Nucleus accumbens (tissue), 56 donors: ENCODE measurements around the gene ERCC3.
A peak's percentile ranks its signal among the peaks of the same experiment; 100 is the strongest.

ENCODE experiments used
- DNase-seq, 56 donors: peaks; one replicate each; lab custom pipeline; 2025; lab: John Stamatoyannopoulos, UW

Gene ERCC3

DNA sequence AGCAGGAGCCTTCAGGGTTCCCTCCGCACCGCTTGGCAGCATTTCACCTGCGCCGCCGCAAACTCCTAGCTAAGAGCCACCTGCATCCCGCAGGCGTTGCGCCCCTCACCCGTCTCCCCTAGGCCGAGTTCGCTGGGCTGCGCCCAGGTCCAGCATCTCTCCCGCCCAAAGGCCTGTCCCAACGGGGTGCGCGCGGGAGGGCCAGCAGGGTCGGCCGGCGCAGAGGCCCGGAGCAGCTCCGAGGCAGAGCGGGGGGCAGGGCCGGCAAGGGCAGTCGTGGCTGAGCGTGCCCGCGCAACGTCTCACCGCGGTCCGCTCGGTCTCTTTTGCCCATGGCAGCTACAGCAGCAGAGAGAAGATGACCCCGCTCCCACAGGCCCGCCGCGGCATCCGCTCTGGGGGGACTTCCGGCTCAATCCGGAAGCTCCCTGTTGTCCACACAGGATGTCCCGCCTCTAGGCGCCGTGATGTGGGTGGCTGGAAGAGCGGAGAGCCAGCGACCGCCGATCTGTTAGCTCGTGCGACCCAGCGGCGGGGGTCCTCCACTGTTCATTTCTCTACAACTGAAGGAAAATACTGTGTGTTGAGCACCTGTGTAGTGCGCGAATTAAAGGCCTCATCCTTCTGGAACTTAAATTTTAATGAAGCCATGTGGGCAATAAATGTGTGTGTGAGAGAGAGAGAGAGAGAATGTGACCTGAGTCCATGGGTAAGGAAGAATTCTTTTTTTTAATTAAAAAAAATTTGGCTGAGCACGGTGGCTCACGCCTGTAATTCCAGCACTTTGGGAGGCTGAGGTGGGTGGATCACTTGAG, at the start of gene ERCC3:
ERCC3 (minus strand) TSS at position 397 of the 815 bp plus-strand sequence; CDS start at position 334, 63 bp downstream.
- peak in 55 of 56 donors; percentile 12 to 89 (median 67) for DNase-seq

DNA sequence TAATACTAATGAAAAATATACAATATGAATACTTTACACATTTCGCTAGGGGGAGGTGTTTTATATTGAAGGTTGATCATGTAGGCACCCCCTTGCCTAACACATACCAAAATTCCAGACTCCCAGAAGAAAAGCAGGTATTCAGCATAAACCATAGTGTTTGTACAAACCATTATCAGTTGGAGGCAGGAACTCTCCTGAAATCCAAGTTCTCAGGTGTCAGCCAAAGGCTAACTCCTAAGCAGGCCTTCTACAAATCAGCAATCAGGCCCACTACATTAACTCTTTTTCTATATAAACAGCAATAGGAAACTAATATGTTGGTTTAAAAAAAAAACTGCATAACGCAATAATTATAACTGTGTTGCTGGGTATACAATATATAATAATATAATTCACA, 49.3 kb upstream of the ERCC3 start:
- no peak for DNase-seq

DNA sequence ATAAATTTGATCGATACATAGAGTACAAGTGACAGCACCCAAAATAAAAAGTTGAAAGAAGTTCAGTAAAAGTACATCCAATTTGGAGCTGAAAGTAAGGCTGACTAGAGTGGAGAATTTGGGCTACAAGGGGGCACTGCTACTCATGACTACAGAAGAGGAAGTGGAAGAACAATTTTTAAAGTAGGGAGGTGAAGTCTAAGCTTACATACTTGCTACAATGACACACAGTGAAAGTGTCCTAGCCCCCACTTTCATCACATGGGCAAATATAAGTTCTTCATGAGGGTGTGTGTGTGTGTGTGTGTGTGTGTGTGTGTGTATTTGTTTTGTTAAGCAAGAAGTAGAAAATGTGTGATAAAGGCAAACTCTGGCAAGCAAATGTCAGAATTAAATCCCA, 48.2 kb upstream of the ERCC3 start:
- DNase-seq = no peak

DNA sequence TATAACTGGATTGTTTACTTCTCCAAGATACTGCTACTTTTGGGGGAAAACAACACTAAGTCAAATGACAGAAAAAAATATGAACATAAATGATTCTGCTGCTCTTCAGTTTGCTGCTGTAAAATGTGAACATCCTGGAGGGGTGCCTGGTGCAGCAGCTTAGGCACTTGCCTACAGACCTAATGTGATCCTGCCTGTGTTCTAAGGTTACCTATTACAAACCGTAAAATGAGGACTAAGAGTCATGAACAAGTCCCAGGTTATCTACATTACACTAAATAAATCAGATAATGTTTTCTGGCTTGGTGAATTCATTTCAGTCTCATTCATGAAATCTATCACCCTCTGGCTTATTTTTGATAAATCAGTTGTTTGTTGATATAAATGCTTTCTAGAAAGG, 38.4 kb upstream of the ERCC3 start:
- no peak for DNase-seq

DNA sequence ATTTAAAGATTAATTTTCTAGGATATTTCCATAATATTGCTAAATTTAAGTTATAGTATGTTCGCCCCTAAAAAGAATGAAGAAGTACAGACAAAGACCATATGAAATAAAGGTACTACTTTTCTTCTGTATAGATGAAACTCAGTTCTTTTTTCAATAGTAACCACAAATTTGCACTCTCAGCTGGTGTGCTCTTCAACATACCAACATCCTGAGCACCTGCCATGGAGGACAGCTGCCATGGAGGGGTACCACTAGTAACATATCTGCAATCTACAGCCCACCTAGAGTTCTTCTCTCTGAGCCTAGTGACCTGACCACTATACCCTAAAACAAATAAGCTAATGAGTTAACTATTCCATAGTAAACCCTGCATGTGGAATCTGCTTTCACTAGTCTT, 36.8 kb upstream of the ERCC3 start:
- DNase-seq = no peak

DNA sequence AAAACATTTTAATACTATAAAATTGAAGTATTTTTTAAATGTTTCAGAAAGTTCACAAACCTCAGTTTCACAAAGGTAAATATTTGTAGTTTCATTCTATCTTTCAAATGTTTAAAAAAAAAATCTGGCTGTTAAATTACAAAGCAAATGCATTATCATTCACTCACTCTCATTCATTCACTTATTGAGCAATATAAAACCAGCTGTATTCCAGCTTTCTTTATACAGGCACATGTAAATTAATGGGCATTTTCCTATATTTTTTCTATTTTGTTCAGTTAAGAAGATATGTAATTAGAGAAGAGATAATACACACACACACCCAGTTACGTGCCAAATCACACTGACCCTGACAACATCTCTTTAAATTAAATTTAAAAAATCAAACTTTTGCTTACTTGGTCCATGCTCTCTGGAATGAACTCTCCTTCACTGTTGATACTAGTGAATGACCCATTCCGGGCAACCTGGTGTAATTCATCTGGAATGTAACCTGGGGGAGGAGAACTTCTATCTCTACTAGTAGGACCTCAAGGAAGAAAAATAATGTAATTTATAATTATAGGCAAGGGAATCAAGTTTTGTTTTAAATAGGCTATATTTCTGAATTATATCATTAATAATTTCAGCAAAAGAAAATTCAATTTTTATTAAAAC, 32.5 kb upstream of the ERCC3 start:
- DNase-seq = no peak

DNA sequence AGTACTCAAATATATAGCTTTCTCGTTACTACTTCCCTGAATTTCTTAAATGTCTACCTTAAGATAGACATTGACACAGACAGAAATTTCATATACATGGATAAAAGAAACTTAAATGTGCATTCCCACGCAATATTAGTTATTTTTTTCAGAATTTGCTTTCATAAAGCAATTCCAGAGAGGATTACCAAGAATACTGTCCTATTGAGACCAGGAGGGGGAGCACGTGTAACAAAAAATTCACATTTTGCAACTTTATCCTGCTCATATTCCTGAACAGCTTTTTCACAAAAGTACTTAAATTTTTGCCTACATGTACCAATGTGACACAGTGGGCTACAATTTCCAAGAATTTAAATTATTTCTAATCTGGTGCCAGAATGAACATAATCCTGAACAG, 30.7 kb upstream of the ERCC3 start:
- DNase-seq = peak in 3 of 56 donors; percentile 1 to 23 (median 4)

DNA sequence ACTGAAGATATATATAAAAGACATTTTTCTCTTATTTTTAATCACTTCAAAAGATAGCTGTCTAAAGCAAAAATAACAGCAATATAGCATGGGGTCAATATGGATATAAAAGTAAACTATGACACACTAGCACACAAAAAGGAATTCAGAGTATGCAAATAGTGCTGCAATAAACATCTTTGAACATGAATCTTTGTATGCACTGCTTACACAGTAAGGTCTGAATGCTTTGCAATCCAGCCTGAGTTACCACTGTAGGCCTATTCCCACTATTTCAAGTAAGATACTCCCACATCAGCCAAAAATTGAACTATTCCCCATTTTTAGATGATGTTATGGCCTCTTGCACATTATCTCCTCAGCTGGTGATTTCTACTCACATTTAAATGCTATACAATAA, 27.4 kb upstream of the ERCC3 start:
- DNase-seq = no peak

DNA sequence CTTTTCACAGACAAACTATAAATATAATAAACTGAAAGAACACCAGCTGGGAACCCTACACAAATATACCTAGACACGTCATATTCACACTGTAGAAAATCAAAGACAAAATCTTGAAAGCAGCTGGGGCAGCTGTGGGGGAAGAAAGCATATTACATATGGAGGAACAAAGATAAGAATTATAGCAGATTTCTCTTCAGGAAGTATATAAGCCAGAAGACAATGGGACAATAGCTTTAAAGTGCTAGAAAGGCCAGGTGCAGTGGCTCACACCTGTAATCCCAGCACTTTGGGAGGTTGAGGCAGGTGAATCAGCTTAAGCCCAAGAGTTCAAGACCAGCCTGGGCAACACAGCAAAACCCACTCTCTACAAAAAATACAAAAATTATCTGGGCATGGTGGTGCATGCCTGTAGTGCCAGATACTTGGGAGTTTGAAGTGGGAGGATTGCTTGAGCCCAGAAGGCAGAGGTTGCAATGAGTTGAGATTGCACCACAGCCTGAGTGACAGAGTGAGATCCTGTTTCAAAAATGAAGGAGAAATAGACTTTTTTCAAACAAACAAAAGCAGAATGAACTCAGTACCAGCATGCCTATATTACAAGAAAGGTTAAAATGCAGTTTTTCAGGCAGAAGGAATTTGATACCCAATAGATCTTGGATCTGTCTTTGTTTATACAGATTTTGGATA, 26.8 kb upstream of the ERCC3 start:
- DNase-seq = no peak

DNA sequence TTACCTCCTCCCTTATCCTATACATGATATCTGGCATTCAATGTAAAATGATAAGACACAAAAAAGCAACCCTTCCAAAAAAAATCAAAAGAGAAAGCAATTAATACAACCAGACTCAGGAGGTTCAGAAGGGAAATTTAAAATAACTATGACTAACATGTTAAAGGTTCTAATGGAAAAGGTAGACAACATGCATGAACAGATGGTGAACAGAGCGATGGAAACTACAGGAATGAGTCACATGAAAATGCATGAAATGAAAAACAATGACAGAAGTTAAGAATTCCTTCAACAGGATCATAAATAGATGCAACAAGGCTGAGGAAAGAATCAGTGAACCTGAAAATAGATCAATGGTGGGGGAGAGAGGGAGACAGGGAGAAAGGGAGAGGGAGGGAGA, 26.1 kb upstream of the ERCC3 start:
- no peak for DNase-seq

DNA sequence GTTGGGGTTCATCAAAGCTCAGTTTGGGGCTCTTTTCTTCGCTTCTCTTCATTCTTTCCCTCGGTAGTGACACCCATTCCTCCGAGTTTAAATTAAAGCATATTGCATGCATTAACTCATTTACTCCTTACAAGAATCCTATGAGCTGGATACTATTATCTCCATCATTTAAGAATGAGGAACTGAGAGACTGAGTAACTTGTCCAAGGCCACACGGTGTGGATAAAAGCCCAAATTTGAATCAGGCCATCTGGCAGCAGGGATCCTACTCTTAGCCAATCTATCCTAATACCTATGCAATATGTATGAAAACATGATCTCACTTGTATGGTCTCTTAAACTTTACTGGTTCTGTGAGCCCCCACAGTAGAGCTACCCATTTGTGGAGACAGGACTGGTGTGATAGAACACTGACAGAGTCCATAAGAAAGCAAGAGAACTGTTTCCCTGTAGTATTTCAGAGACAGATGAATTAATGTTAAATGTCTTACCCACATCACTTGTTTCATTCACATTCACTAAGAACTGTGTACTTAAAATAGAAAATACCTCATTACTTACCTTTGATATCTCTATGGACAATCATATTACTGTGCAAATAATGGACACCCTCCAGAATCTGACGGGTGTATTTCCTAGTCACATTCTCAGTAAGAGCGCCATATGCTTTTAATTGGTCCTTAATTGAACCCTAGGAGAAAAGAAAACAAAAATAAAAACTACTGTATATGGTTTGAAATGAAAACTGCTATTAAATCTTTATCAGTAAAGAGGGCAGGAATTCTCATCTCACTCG, 20.4 kb upstream of the ERCC3 start:
- no peak for DNase-seq

DNA sequence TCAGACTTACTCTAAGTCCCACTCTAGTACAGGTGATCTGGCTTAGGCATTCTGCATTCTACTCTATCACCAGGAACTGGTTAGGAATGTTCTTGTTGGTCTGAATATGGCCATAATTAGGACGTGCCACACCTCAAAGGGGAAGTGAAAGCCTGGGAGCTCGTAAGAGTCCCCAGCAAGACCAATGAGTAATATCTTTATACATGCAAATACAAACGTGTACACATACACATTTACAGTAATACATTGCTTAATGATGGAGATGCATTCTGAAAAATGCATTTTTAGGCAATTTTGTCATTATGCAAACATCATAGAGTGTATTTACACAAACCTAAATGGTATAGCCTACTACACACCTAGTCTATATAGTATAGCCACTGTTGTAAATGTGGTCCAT, 19.5 kb upstream of the ERCC3 start:
- DNase-seq = no peak

DNA sequence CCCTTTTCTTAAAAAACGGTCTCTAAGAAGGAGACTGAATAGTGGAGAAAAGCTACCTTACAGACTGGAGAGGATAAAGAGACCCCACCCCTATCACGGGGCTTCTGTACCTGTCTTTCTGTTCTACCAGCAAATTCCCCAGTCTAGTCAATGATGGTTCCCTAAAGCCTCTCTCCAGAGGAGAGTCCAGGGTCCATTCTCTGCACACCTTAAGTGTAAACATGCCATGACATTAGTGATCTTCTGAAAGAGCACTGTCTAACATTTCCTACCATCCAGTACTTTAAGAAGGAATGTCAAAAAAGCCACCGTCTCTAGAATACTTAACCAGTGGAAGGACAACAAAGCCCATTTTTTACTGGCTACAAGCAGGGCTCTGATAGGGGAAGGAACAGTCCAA, 17.0 kb upstream of the ERCC3 start:
- DNase-seq = no peak

DNA sequence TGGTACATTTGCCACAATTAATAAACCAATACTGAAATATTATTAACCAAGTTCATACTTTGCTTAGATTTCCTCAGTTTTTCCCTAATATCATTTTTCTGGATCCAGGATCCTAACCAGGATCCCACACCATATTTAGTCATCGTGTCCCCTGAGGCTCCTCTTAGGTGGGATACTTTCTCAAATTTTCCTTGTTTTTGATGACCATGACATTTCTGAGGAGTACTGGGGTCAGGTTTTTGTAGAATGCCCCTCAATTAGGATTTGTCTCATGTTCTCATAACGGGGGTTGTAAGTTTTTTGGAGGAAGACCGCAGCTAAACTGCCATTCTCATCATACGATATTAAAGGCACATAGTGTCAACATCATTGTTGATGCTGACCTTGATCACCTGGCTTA, 15.5 kb upstream of the ERCC3 start:
- DNase-seq = no peak

DNA sequence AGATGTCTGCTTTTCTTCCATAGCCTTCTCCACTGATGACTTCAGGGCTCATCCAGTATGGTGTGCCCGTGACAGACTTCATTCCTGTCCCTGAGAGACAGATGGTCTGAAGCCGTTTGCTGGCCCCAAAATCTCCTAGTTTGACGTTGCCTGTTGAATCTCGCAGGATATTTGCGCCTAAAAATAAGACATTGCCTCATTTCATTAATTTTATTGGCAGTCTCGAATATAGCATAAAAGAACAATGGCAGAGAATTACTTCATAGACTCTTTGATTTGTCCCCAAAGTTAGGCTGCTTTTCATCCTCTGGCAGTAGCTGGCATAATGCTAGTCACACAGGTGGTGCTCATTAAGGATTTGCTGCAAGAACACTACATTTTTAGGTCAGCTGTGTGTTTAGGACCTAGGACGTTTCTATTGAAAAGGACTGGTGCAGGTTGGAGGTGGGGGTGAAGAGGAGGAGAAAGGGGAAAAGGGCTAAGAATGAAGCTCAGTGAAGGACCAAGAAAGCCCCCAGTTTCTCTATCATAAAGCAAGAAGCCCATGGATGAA, 14.7 kb upstream of the ERCC3 start:
- DNase-seq = no peak

DNA sequence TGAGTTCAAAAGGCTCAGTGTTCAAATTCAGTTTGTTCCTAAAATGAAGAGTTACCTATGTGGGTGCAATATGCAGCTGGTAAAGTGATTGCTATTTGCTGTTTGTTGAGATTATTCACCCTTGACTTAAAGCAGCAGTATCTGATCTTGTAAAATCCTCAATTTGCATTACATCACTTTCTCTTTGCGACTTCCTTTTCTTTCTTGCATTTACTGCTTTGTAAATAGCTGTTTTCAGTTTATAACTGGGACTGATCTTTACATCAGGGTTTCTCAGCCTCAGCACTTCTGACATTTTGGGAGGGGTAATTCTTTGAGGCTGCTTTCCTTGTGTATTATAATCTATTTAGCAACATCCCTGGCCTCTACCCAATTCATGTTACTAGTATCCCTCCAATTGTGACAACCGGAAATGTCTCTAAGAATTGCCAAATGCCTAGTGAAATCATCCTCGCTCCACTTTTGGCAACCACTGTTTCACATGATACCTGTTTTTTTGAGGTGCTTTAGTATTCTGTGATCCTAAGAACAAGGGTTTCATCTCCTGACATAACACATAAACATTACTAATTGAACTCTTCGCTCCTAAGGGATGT, 12.1 kb upstream of the ERCC3 start:
- DNase-seq = no peak

DNA sequence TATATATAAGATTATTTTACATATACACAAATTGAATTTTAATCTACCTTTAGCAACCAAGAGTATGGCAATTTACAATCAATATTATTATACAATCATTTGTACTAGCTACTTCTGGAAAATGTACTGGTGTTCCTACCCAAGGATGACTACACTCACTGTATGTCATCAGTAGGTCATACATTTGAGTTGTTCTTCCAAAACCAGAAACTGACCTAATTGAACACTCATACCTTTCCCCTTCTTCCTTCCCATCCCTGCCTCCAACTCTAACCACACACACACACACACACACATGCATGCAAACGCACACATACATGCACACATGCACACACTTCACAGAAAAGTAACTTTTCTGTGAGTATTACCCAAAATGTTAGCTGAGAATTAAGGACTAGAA, 8.2 kb upstream of the ERCC3 start:
- no peak for DNase-seq

DNA sequence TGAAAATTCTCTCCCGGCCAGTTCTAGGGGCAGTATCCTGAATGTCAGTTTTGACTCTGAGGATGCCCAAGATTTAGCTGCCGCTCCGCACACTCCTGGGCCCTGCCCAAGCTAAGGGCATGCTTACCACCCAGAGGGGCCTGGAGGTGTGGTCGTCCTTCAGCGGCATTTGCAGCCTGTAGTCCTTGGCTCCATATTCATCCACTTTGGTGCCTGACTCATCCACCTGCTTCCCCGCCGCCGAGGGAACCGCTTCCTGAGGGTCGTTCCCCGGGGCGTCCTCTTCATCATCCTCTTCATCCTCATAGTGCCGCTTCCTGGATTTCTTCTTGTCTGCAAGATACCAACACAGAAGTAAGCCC, 577 bp downstream of the ERCC3 start:
- DNase-seq = peak in 2 of 56 donors; percentile 29 to 39

DNA sequence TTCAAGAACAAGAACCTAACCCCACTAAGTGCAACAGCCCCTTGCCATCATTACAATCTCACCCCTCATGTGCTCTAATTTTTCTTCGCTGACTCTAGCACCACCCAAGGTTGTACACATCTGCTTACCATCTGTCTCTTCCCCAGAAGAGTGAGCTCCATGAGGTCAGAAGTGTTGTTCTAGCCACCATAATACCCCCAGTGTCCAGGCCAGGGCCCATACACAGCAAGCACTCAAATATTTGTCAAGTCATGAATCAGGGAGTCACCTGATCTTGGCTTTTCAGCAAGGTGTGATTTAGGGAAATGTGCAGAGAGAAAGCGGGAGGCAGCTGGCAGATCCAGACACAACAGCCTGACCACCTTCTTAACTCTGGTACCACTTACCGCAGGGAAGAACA, 5.7 kb downstream of the ERCC3 start:
- no peak for DNase-seq

DNA sequence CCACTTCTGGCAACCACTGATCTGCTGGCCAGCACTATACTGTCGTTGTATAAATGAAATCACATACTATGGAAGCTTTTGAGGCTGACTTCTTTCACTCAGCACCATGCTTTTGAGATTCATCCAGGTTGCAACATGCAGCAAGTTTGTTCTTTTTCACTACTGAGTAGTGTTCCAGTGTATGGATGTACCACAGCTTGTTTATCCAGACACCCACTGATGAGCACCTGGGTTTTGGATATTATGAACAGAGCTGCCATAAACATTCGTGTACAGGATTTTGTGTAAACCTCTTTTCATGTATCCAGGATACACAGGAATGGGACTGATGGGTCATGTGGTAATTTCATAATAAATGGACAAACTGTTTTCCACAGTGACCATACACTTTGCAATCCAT, 10.7 kb downstream of the ERCC3 start:
- no peak for DNase-seq
